PC-9 (cell line): ENCODE data around the gene DLK1. TPM values are rescaled to one million over a fixed set of nuclear protein-coding genes. Genes with fewer than 3 reads are reported as not detected.

Experiments
- BruUV-seq: library from RNA; stranded (reverse); fragments of 400-500 nt; replicated peaks from 2 replicates; lab custom pipeline; 2021; lab: Mats Ljungman, UMichigan
- CTCF ChIA-PET: fragments of 300-600 bp; sonication (Branson Sonifier 250); formaldehyde crosslinking; loops from one replicate; lab custom pipeline; 2022; ENCODE audit warnings: antibody characterized with exemption; lab: Charles Lee
- POLR2A ChIA-PET: fragments of 300-600 bp; sonication (Branson Sonifier 250); formaldehyde crosslinking; loops from one replicate; lab custom pipeline; 2022; ENCODE audit warnings: antibody characterized with exemption; ENCODE audit not compliant: unreplicated experiment; lab: Charles Lee
- DNase-seq, 2 experiments: peaks; one replicate each; pipeline versions ENCODE4 v3.0.0 to v3.0.0-alpha.2; 2015 to 2022; ENCODE audit warnings: mixed read lengths in 1 of 2
- H2AFZ ChIP-seq: fragments of 200-600 bp; sonication (generic); 2 replicates; pipeline ENCODE4 v1.8.1; 2017; ENCODE audit warnings: antibody characterized with exemption
- H3F3A ChIP-seq: fragments of 200-600 bp; sonication (generic); 2 replicates; pipeline ENCODE4 v1.8.1; 2017; ENCODE audit warnings: antibody characterized with exemption, mild to moderate bottlenecking, low read depth; ENCODE audit not compliant: insufficient read depth
- H3K27ac ChIP-seq: fragments of 200-600 bp; sonication (generic); 2 replicates; pipeline ENCODE4 v1.6.1; 2016; ENCODE audit warnings: mixed run types
- H3K27me3 ChIP-seq: fragments of 200-600 bp; sonication (generic); 2 replicates; pipeline ENCODE4 v1.6.1; 2016; ENCODE audit warnings: low read depth, mixed run types; ENCODE audit not compliant: insufficient read depth
- H3K36me3 ChIP-seq: fragments of 200-600 bp; sonication (generic); 2 replicates; pipeline ENCODE4 v1.6.1; 2016; ENCODE audit warnings: low read depth, mixed run types
- H3K4me1 ChIP-seq: fragments of 200-600 bp; sonication (generic); replicated peaks from 2 replicates; pipeline ENCODE4 v1.6.1; 2016; ENCODE audit warnings: mixed run types; ENCODE audit not compliant: insufficient read depth
- H3K4me2 ChIP-seq: fragments of 200-600 bp; sonication (generic); 2 replicates; pipeline ENCODE4 v1.6.1; 2017; ENCODE audit warnings: mixed run types
- H3K4me3 ChIP-seq: fragments of 200-600 bp; sonication (generic); 2 replicates; pipeline ENCODE4 v1.6.1; 2016; ENCODE audit warnings: mixed run types
- H3K79me2 ChIP-seq: fragments of 200-600 bp; sonication (generic); 2 replicates; pipeline ENCODE4 v1.6.1; 2017; ENCODE audit warnings: low read depth, mixed run types
- H3K9me2 ChIP-seq: fragments of 200-600 bp; sonication (generic); 2 replicates; pipeline ENCODE4 v1.8.1; 2017; ENCODE audit warnings: mild to moderate bottlenecking; ENCODE audit not compliant: insufficient read depth
- H3K9me3 ChIP-seq: fragments of 200-600 bp; sonication (generic); 2 replicates; pipeline ENCODE4 v1.8.1; 2016; ENCODE audit warnings: low read depth; ENCODE audit not compliant: insufficient read depth
- H4K20me1 ChIP-seq: fragments of 200-600 bp; sonication (generic); 2 replicates; pipeline ENCODE4 v1.8.1; 2017; ENCODE audit not compliant: insufficient read depth
- EZH2 ChIP-seq: fragments of 200-600 bp; sonication (generic); IDR thresholded peaks from 2 replicates; pipeline ENCODE4 v1.8.0; 2017; ENCODE audit warnings: antibody characterized with exemption, low read depth
- intact Hi-C: fragments of 100-400 bp; cut with micrococcal nuclease; formaldehyde crosslinking; loops from one replicate; pipeline ENCODE4 v1.10.0; 2022; ENCODE audit not compliant: unreplicated experiment
- total RNA-seq: library from RNA; stranded (reverse); gene quantifications from 2 replicates; pipeline ENCODE4 v1.2.3, GENCODE V29; 2021
- TF ChIP-seq, protein P1 (sequence below): fragments of 200-600 bp; sonication (generic); conservative IDR thresholded peaks from 2 replicates; pipeline ENCODE4 v1.6.1; 2017; ENCODE audit warnings: mixed run types, antibody characterized with exemption, mild to moderate bottlenecking, moderate library complexity

Gene DLK1
- total RNA-seq, 1 experiment from 2014 or later: not detected

DNA sequence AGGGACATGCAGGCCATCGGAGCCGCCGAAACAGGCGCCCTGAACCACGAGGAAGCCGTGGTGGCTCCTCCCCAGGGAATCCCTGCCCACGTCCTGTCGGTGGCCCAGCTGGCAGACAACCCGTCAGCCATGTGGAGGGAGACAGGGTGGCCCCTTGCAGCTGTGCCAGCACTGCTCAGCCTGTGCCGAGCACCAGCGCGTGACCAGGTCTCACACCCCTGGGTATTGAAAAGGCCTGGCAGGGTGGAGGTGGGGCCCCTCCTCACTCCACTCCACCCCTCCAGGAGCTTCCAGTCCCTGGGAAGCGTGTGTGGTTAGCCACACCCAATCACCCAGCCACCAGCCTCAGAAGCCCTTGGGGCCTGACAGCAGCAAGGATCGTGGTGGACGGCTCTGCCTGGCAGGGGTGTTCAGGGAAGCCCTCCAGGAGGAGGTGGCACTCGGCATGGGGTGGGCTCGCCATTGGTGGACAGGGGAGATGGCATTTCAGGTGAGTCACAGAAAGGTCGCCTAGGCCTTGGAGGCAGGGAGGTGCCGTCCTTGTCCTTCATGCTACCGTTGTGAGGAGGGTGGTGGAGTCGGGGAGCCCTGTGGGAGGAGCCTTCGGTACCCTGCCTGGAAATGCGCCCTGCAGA lies 12.3 kb upstream of the DLK1 start:
- no TSS peak for BruUV-seq
- no peak for TF ChIP-seq EZH2
- TF ChIP-seq, protein P1, sequence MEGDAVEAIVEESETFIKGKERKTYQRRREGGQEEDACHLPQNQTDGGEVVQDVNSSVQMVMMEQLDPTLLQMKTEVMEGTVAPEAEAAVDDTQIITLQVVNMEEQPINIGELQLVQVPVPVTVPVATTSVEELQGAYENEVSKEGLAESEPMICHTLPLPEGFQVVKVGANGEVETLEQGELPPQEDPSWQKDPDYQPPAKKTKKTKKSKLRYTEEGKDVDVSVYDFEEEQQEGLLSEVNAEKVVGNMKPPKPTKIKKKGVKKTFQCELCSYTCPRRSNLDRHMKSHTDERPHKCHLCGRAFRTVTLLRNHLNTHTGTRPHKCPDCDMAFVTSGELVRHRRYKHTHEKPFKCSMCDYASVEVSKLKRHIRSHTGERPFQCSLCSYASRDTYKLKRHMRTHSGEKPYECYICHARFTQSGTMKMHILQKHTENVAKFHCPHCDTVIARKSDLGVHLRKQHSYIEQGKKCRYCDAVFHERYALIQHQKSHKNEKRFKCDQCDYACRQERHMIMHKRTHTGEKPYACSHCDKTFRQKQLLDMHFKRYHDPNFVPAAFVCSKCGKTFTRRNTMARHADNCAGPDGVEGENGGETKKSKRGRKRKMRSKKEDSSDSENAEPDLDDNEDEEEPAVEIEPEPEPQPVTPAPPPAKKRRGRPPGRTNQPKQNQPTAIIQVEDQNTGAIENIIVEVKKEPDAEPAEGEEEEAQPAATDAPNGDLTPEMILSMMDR: no peak
- Histone ChIP-seq H2AFZ (no peak overlapping the region), H3K4me3 (no peak overlapping the region), H3F3A (no peaks in the 10 kb centered on the region), H3K27ac (no peak overlapping the region), H3K4me2 (no peak overlapping the region), H3K4me1 (no peaks in the 10 kb centered on the region), H3K36me3 (no peaks in the 10 kb centered on the region), H3K9me2 (no peaks in the 10 kb centered on the region), H3K79me2 (no peaks in the 10 kb centered on the region), H4K20me1 (no peaks in the 10 kb centered on the region), H3K27me3 (peaks cover 11% of the 10 kb centered on the region), H3K9me3 (no peaks in the 10 kb centered on the region)
- POLR2A ChIA-PET: no interaction called here
- intact Hi-C loops: no loop called here
- DNase-seq: peak in 1 of 2 experiments; percentile 3
- CTCF ChIA-PET: no interaction called here

DNA sequence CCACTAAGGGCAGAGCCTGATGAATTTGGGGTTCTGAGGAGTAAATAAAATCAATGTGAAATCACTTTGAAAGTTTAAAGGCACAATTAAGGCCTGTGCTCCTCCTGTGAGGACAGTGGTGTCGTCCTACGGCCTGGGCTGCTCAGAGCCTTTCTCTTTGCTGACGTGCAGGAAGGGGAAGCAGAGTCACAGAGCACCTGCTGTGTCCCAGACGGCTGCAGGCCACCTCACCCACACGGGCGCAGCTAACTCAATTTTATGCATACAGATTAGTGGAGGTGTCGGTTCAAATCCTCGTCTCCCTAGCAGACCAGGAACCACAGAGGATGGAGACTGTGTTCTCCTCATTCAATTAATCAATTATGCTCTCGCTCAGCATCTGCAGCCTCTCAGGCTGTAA lies 11.4 kb upstream of the DLK1 start:
- no peaks in the 10 kb centered on the region for H3K79me2 ChIP-seq
- H3F3A ChIP-seq: no peaks in the 10 kb centered on the region
- H3K9me2 ChIP-seq: no peaks in the 10 kb centered on the region
- no peaks in the 10 kb centered on the region for H3K36me3 ChIP-seq
- POLR2A ChIA-PET: no interaction called here
- H3K4me3 ChIP-seq: no peak overlapping the region
- H3K9me3 ChIP-seq: no peaks in the 10 kb centered on the region
- DNase-seq: no peak
- CTCF ChIA-PET: no interaction called here
- H3K27me3 ChIP-seq: peaks cover 15% of the 10 kb centered on the region
- H3K27ac ChIP-seq: no peak overlapping the region
- H4K20me1 ChIP-seq: no peaks in the 10 kb centered on the region
- intact Hi-C loops: no loop called here
- H2AFZ ChIP-seq: no peak overlapping the region
- no peaks in the 10 kb centered on the region for H3K4me1 ChIP-seq
- H3K4me2 ChIP-seq: no peak overlapping the region
- BruUV-seq: no TSS peak
- TF ChIP-seq, protein P1: no peak
- TF ChIP-seq EZH2: no peak

GRCh38 chr14:100715803-100716202 lies 10.9 kb upstream of the DLK1 start:
- Histone ChIP-seq H3K4me1 (no peaks in the 10 kb centered on the region), H3K9me3 (no peaks in the 10 kb centered on the region), H3K79me2 (no peaks in the 10 kb centered on the region), H3K9me2 (no peaks in the 10 kb centered on the region), H3K4me2 (no peak overlapping the region), H3K27me3 (peaks cover 20% of the 10 kb centered on the region), H3K27ac (no peak overlapping the region), H3F3A (no peaks in the 10 kb centered on the region), H4K20me1 (no peaks in the 10 kb centered on the region), H2AFZ (no peak overlapping the region), H3K36me3 (no peaks in the 10 kb centered on the region), H3K4me3 (no peak overlapping the region)
- DNase-seq: no peak
- POLR2A ChIA-PET: no interaction called here
- BruUV-seq: no TSS peak
- CTCF ChIA-PET: no interaction called here
- intact Hi-C loops: no loop called here
- TF ChIP-seq, protein P1: no peak
- TF ChIP-seq EZH2: no peak
